CMK (cell line): Measurements from ENCODE around the gene BLOC1S4.
"Not testable (repeated sequence)": the region's sequence is repeated elsewhere in the genome, so short reads cannot be mapped to it uniquely, and the experiment has no call there.

Experiments used
- DNase-seq: peaks from one replicate; pipeline ENCODE4 v3.0.0-alpha.2; 2010; ENCODE audit warnings: low read depth

BLOC1S4 gene

GRCh38 chr4:6716018-6716911 lies at the start of gene BLOC1S4:
Gene BLOC1S4, plus strand, starts transcription at chr4:6716174. Its CDS starts 36 bp downstream, at chr4:6716210.
- DNase-seq, result peak; percentile 94

DNA sequence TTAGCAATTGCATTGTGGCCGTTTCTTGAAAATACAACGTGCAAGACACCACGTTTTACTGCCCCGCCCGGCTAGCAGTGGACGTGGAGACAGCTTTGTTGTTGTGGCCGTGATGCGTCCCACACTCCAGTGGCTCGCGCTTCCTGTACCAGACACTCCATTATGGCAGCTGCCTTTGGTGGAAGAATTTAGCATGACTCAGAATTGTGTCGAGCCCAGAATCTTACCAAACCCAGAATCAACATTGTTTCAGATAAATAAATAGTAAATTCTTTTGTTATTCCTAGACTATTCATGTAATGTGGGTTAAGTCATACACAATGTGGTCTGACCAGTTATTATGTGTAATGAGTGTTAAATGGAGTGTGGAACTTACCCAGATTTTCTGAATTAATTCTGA lies 47.6 kb upstream of the BLOC1S4 start:
- DNase-seq, result no peak

DNA sequence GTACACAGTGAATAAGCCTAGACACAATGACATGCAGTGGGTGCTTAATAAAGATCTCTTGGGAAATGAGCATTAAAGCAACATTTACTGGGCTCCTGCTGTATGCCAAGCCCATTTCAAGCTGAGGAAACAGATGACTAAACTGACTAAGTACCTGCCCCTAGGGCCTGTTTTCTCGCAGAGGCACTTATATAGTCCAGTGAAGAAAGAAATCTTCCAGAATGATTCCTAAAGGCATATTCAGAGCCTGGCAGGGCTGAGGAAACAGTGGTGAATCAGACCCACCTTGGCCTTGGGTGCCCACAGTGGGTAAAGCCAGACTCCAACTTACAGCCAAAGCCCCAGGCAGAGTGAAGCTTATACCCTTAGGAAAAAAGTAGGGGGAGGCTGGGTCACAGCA lies 44.3 kb upstream of the BLOC1S4 start:
- no peak for DNase-seq

DNA sequence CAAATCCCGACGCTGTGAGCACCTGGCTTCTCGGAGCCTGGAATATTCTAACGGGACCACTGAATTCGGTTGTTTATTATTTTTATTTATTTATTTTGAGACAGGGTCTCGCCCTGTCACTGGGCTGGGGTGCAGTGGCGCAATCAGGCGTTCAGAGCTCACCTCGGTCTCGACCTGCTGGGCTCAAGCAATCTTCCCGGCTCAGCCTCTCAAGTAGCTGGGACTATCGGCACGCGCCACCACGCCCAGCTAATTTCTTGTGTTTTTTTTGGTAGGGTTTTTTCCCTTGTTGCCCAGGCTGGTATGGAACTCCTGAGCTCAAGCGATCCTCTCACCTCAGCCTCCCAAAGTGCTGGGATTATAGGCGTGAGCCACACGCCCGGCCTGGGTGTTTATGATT lies 43.8 kb upstream of the BLOC1S4 start:
- DNase-seq, result no peak

GRCh38 chr4:6672541-6673190 lies 43.3 kb upstream of the BLOC1S4 start:
- DNase-seq, result not testable (repeated sequence)

- not testable (repeated sequence) for DNase-seq
These were observed 42.7 kb upstream of the BLOC1S4 start for GRCh38 chr4:6673191-6673659.

DNA sequence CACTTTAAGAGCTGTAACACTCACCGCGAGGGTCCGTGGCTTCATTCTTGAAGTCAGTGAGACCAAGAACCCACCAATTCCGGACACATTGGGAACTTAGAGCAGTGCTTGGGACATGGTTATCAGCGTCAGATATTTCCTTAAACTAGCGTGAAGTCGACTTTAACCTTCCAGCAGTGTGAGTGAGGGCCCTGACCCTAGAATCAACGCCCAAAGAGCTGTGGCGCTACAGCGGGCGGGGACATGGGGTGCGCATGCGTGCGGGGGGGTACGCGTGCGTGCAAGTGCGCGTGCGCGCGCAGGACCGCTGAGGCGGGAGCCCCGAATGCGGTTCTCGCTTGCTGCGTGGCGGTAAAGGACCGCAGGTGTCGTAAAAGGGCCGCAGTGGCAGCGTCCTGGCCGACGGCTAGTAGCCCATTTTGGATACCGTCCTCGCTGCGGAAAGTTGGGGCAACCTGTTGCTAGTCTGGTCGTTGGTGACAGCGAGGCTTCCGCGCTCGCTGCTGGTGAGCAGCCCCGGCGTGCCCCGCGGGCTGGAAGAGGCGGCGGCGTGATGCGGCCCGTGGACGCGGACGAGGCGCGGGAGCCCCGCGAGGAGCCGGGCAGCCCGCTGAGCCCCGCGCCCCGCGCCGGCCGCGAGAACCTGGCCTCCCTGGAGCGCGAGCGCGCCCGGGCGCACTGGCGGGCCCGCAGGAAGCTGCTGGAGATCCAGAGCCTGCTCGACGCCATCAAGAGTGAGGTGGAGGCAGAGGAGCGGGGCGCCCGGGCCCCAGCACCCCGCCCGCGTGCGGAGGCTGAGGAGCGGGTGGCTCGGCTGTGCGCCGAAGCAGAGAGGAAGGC lies 42.1 kb upstream of the BLOC1S4 start:
- peak; percentile 93 for DNase-seq

GRCh38 chr4:6674500-6675149 lies 41.3 kb upstream of the BLOC1S4 start:
- no peak for DNase-seq

DNA sequence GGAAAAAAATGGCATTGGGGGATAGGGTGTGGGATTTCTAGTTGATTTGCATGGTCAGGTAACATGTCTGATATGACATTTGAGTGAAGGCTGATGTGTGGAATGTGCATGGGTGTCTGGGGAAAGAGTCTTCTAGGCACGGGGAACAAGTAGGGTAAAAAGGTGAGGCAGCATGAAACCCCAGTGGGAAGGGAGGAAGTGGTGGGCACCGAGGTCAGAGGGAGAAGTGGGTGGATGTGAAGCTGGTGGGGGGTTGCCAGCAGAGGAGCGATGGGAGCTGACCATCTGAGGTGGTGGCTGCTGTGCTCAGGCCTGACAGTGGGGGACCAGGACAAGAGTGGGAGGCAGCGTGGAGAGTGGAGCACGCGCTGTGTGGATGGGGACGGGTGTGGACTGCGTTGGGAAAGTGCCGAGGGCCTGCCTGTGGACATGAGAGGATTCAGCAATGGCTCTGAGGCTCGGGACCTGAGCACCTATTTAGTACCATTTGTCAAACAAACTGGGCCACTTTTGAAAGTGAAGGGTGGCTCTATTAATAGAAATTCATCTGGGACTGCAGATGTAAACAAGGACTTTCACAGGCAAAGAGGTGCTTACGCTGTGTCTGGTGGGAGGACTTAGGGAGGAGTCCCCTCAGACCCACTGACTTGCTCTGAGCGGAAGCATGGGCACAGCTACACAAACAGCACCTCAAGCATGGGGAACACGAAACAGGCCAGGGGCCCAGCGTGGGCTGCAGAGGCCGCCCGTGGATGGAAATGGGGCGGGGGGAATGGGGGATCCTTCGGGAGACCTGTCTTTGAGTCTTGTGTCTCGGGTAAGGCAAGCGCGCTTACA lies 39.0 kb upstream of the BLOC1S4 start:
- DNase-seq, result no peak

DNA sequence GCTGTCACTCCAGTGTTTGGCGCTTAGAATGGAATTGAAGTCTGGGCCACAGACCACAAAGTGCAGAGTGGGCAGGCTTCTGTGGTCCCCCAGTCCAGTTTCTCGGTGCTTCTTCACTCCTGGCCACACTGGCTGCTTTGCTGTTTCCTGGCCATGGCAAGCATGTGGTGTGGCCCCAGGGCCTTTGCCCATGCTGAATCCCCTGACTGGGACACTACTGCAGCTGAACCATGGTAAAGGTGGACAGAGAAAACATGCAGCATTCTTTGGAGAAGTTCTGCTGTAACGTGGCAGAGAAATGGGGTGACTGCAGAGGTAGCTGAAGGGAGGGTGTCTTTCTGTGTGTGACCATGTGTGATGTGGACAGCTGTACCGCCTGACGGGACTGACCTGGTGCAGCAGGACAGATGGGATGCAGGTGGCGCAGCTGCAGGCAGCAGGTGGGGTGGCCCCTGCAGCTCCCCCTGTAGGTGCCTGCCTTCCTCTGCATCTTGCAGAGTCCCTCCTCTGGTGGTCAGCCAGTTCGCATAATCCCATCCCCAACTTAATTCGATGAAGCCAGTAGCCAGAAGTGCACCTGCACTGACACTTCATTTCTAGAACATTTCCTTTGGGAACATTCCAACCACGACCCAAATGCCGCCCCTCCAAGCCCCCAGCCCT lies 35.5 kb upstream of the BLOC1S4 start:
- DNase-seq, result no peak

- DNase-seq, result no peak
These were observed 34.8 kb upstream of the BLOC1S4 start for GRCh38 chr4:6681191-6681590.

DNA sequence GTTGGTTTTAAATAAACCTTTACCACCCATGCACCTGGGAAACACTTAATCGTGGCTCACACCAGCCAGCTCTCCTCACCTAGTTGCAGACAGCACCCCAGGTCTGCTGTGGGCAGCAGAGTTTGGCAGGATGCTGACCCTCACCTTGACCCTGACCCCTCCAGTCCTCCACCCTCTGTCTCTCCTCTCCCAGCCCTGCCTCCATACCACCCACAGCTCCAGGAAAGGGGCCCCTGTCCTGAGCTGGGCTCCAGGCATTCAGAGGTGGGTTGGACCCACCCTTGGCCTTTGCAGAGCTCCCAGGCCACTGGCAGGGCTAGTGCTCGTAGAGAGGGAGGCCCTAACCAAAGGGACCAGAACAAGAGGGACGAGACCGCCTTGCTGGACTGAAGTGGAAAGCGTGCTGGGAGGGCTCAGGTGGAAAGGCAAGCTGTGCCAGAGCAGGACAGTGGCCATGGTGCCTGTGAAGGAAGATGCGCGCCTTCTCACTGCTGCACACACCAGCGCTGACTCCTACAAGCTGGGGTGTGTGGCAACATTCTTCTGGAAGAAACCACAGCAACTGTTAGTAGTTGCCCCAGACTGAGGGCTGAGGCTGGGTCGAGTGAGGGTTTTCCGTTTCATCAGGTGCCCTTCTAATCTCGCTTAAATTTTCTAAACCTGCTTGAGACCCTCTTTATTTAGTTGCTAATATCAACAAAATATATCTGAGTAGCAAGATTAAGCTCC lies 32.9 kb upstream of the BLOC1S4 start:
- no peak for DNase-seq

GRCh38 chr4:6684656-6685055 lies 31.3 kb upstream of the BLOC1S4 start:
- DNase-seq, result no peak

DNA sequence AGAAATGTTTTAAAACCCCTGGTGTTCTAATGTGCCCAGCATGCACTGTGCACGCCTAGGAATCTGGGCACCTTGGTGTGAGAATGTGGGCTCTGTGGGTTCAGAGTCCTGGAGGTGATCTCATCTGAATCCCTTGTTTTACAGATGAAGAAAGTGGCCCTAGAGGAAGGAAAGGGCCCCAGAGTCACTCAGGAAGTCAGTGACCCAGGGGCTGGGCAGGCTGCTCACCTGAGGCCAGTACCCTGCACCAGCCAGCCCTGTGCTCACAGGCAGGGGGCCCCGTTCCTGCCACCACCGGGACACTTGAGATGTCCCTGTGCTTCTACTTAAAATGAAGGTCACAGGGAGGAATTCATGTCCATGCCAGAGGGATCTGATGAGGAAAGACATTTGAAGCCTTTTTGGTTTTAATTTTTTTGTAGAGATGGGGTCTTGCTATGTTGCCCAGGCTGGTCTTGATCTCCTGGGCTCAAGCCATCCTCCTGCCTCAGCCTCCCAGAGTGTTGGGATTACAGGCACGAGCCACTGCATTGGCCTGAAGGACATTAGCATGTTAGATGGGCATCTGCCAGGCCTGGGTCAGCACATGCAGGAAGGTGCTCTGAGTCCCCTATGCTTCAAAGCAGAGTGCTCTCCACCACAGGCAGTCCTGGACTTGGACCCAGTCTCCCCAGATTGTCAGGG lies 29.7 kb upstream of the BLOC1S4 start:
- no peak for DNase-seq

DNA sequence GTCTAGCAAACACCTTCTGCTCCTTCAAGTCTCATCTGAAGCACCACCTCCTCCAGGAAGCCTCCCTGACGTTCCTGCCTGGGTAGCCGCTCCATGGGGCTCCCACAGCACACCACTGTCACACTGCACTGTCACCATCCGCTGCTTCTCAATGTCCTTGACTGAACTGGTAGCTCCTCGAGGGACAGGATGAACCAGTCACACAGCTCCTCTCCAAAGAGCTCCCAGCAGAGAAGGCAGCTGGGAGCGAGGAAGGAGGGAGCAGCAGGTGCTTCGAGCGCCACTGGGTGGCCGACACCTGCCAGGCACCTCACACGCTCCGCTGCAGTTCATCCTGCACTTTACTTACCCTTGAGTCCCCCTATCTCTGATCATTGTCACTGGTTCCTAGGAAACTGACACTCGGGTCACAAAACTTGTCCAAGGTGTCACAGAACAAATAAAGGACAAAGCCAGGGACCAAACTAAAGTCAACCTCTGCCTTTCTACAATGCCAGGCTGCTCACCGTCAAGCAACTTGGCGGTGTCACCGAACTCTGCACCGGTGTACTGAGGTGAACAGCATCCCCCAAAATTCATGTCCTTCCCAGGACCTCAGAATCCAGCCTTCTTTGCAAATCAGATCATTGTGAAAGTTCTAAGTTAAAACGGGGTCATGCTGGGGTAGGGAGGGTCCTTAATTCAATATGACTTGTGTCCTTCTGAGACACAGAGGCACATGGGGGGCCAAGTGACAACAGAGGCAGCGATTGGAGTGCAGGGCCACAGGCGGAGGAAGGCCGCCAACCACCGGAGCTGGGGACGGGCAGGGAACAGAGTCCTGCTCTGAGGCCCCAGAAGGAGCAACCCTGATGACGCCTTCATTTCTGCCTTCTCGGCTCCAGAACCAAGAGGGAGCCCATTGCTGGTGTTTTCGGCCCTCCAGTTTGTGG lies 27.8 kb upstream of the BLOC1S4 start:
- no peak for DNase-seq

DNA sequence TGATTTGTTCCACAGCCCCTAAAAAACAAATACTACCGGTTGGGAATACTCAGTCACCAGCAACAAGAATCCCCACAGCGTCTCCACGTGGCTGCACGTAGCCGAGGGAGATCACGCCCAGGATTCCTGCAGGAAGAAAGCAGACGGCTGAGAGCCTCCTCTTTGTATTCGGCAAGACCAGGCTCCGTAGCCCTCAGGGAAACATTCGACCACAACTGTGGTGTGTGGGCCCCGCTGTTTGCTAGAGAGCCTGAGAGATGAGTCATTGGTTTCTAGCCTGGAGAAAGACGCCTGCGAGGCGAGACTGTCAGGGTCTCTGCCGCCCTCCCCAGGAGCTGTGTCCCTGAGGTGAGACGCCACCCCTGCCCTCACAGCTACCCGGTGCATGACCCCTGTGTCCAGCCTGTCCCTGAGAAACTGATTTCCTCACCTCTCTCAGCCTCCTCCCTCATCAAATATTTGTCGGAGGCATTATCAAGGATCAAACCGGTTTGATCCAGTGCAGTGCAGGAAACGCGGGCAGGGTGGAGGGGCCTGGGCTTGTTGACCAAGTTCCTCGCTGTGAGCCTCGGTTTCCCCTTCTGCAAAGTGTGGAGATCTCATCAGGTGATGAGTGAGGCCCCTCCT lies 27.0 kb upstream of the BLOC1S4 start:
- no peak for DNase-seq

DNA sequence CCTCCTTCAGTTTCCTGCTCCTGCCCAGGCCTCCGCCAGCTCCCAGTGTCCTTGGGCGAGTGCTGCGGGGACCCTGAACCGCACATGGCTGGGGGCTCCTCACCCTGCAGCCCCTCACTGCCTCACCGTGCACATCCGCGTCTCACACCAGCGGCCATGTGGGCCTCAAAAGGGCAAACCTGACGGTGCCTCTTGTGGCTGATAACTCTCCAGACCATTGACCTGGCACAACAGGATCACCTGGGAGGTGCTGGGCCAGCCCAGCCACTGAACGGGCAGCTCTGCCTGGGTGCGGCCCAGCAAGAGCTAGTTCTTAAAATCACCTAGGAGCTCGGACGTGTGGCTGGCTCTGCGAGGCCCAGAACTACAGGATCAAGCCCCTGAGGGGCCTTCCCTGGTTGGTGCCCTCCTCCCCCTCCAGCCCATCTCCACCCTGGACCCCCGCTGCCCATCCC lies 26.4 kb upstream of the BLOC1S4 start:
- no peak for DNase-seq
